Heart left ventricle (tissue), 13 donors: ENCODE results near the gene CTNNA3.

Source experiments
- CTCF ChIP-seq, 12 donors: fragments of 200-600 bp; sonication (generic) in 4 of 12; IDR thresholded peaks; one replicate each; pipeline versions ENCODE4 v1.5.0 to v1.8.0; 2018 to 2022; ENCODE audit warnings: antibody characterized with exemption in 12 of 12, mild to moderate bottlenecking in 5 of 12
- POLR2A ChIP-seq, 2 donors: fragments of 450-650 bp; IDR thresholded peaks; one replicate each; pipeline ENCODE4 v1.6.1; 2017; ENCODE audit warnings: antibody characterized with exemption in 2 of 2, mild to moderate bottlenecking in 2 of 2, moderate library complexity in 2 of 2
- donor health status: ischemic (EF 13 %, LVEDD 7.1; RV severe dilation, severe dysfunction).
- donor health status: DM: no; HTN: yes; CAD: no.
- donor health status: DM: no; HTN: no; CAD: no.
- donor health status: ischemic (EF 25% LVEDD 6.9; RV normal size, moderate dysfunction).
- donor health status: ischemic (EF 25% LVEDD 5.7; RV mildly dilated, moderate dysfunction).
- donor health status: ischemic (EF 35%, LVEDD 5.7; RV mildly dilated, moderate dysfunction).
- donor health status: nonischemic (EF 11% LVEDD 7.7; RV severe dilation, severe dysfunction).
- donor health status: DM: yes; HTN: yes; CAD: no.
- donor health status: PGD.
- donor health status: ischemic (EF 29% LVEDD 5.4; RV normal size, mild dysfunction).
- donor health status: nonischemic (EF 23%, LVEDD 6.1; RV moderate dilation, normal function).

DNA sequence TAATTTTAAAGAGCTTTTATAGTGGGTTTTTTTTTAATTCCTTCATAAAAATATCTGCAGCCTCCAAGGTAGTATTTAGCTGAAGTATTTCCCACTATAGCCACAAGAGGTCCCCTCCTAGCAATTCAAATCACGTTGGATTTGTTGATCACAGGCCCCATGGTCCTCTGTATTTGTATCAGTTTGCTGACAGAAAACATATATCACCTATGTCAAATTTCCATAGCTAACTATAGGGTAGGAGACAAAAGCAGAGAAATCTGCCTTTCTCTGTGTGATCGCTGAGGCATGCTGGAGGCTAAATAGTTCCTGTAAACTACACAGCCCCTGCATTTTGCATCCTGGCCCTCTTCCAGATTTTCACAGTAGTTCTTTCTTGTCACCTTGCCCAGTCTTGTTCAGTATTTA, 1.7 kb upstream of the CTNNA3 start:
- TF ChIP-seq CTCF (IDR thresholded peaks at IDR 0.05) (peak; percentile 49 to 77 (median 68)), POLR2A (IDR thresholded peaks at IDR 0.05) (no peak)
